Measurements from ENCODE around the gene AMPH.
"Not testable (repeated sequence)": the region's sequence is repeated elsewhere in the genome, so short reads cannot be mapped to it uniquely, and the experiment has no call there.

The AMPH gene

GRCh38 chr7:38625866-38626265 is 5.3 kb downstream of the AMPH start:
- DNase-seq, result no peak

GRCh38 chr7:38615665-38616064 is 15.5 kb downstream of the AMPH start:
- no peak for DNase-seq

GRCh38 chr7:38607466-38607865 is 23.7 kb downstream of the AMPH start:
- DNase-seq, result no peak

- no peak for DNase-seq
These were observed 30.4 kb downstream of the AMPH start for GRCh38 chr7:38600741-38601140.

GRCh38 chr7:38594949-38595348 is 36.2 kb downstream of the AMPH start:
- no peak for DNase-seq

- DNase-seq, result no peak
These were observed 38.4 kb downstream of the AMPH start for GRCh38 chr7:38592737-38593288.

- no peak for DNase-seq
These were observed 45.4 kb downstream of the AMPH start for GRCh38 chr7:38585572-38586354.

GRCh38 chr7:38584443-38585210 is 46.5 kb downstream of the AMPH start:
- no peak for DNase-seq

- no peak for DNase-seq
These were observed 50.7 kb downstream of the AMPH start for GRCh38 chr7:38580485-38580884.

GRCh38 chr7:38574086-38574485 is 57.1 kb downstream of the AMPH start:
- DNase-seq, result no peak

GRCh38 chr7:38571620-38572019 is 59.6 kb downstream of the AMPH start:
- DNase-seq, result not testable (repeated sequence)

GRCh38 chr7:38568497-38568896 is 62.7 kb downstream of the AMPH start:
- DNase-seq, result no peak

- no peak for DNase-seq
These were observed 65.9 kb downstream of the AMPH start for GRCh38 chr7:38565289-38565688.

- DNase-seq, result no peak
These were observed 67.4 kb downstream of the AMPH start for GRCh38 chr7:38563741-38564140.

GRCh38 chr7:38561166-38561565 is 70.0 kb downstream of the AMPH start:
- no peak for DNase-seq

GRCh38 chr7:38558761-38559345 is 72.3 kb downstream of the AMPH start:
- DNase-seq, result no peak

- no peak for DNase-seq
These were observed 76.6 kb downstream of the AMPH start for GRCh38 chr7:38554586-38554985.

- no peak for DNase-seq
These were observed 80.3 kb downstream of the AMPH start for GRCh38 chr7:38550836-38551235.

- no peak for DNase-seq
These were observed 82.6 kb downstream of the AMPH start for GRCh38 chr7:38548605-38549004.

- no peak for DNase-seq
These were observed 84.4 kb downstream of the AMPH start for GRCh38 chr7:38546763-38547162.

GRCh38 chr7:38545977-38546376 is 85.2 kb downstream of the AMPH start:
- DNase-seq, result no peak

GRCh38 chr7:38542156-38542555 is 89.0 kb downstream of the AMPH start:
- DNase-seq, result no peak

- no peak for DNase-seq
These were observed 89.7 kb downstream of the AMPH start for GRCh38 chr7:38541440-38541839.

Measured in central memory CD4-positive, alpha-beta T cell (primary cell).